PC-9 (cell line): ENCODE results near the gene SHC2. TPM values are rescaled to one million over a fixed set of nuclear protein-coding genes. Genes with fewer than 3 reads are reported as not detected.
"Not testable (repeated sequence)": the region's sequence is repeated elsewhere in the genome, so short reads cannot be mapped to it uniquely, and the experiment has no call there.

ENCODE experiments used
- BruUV-seq: library from RNA; stranded (reverse); fragments of 400-500 nt; replicated peaks from 2 replicates; lab custom pipeline; 2021; lab: Mats Ljungman, UMichigan
- CTCF ChIA-PET: fragments of 300-600 bp; sonication (Branson Sonifier 250); formaldehyde crosslinking; loops from one replicate; lab custom pipeline; 2022; ENCODE audit warnings: antibody characterized with exemption; lab: Charles Lee
- POLR2A ChIA-PET: fragments of 300-600 bp; sonication (Branson Sonifier 250); formaldehyde crosslinking; loops from one replicate; lab custom pipeline; 2022; ENCODE audit warnings: antibody characterized with exemption; ENCODE audit not compliant: unreplicated experiment; lab: Charles Lee
- DNase-seq, 2 experiments: peaks; one replicate each; pipeline versions ENCODE4 v3.0.0 to v3.0.0-alpha.2; 2015 to 2022; ENCODE audit warnings: mixed read lengths in 1 of 2
- H2AFZ ChIP-seq: fragments of 200-600 bp; sonication (generic); 2 replicates; pipeline ENCODE4 v1.8.1; 2017; ENCODE audit warnings: antibody characterized with exemption
- H3F3A ChIP-seq: fragments of 200-600 bp; sonication (generic); 2 replicates; pipeline ENCODE4 v1.8.1; 2017; ENCODE audit warnings: antibody characterized with exemption, mild to moderate bottlenecking, low read depth; ENCODE audit not compliant: insufficient read depth
- H3K27ac ChIP-seq: fragments of 200-600 bp; sonication (generic); 2 replicates; pipeline ENCODE4 v1.6.1; 2016; ENCODE audit warnings: mixed run types
- H3K27me3 ChIP-seq: fragments of 200-600 bp; sonication (generic); 2 replicates; pipeline ENCODE4 v1.6.1; 2016; ENCODE audit warnings: low read depth, mixed run types; ENCODE audit not compliant: insufficient read depth
- H3K36me3 ChIP-seq: fragments of 200-600 bp; sonication (generic); 2 replicates; pipeline ENCODE4 v1.6.1; 2016; ENCODE audit warnings: low read depth, mixed run types
- H3K4me1 ChIP-seq: fragments of 200-600 bp; sonication (generic); replicated peaks from 2 replicates; pipeline ENCODE4 v1.6.1; 2016; ENCODE audit warnings: mixed run types; ENCODE audit not compliant: insufficient read depth
- H3K4me2 ChIP-seq: fragments of 200-600 bp; sonication (generic); 2 replicates; pipeline ENCODE4 v1.6.1; 2017; ENCODE audit warnings: mixed run types
- H3K4me3 ChIP-seq: fragments of 200-600 bp; sonication (generic); 2 replicates; pipeline ENCODE4 v1.6.1; 2016; ENCODE audit warnings: mixed run types
- H3K79me2 ChIP-seq: fragments of 200-600 bp; sonication (generic); 2 replicates; pipeline ENCODE4 v1.6.1; 2017; ENCODE audit warnings: low read depth, mixed run types
- H3K9me2 ChIP-seq: fragments of 200-600 bp; sonication (generic); 2 replicates; pipeline ENCODE4 v1.8.1; 2017; ENCODE audit warnings: mild to moderate bottlenecking; ENCODE audit not compliant: insufficient read depth
- H3K9me3 ChIP-seq: fragments of 200-600 bp; sonication (generic); 2 replicates; pipeline ENCODE4 v1.8.1; 2016; ENCODE audit warnings: low read depth; ENCODE audit not compliant: insufficient read depth
- H4K20me1 ChIP-seq: fragments of 200-600 bp; sonication (generic); 2 replicates; pipeline ENCODE4 v1.8.1; 2017; ENCODE audit not compliant: insufficient read depth
- CTCF ChIP-seq: fragments of 200-600 bp; sonication (generic); conservative IDR thresholded peaks from 2 replicates; pipeline ENCODE4 v1.6.1; 2017; ENCODE audit warnings: mixed run types, antibody characterized with exemption, mild to moderate bottlenecking, moderate library complexity
- EZH2 ChIP-seq: fragments of 200-600 bp; sonication (generic); IDR thresholded peaks from 2 replicates; pipeline ENCODE4 v1.8.0; 2017; ENCODE audit warnings: antibody characterized with exemption, low read depth
- intact Hi-C: fragments of 100-400 bp; cut with micrococcal nuclease; formaldehyde crosslinking; loops from one replicate; pipeline ENCODE4 v1.10.0; 2022; ENCODE audit not compliant: unreplicated experiment
- total RNA-seq: library from RNA; stranded (reverse); gene quantifications from 2 replicates; pipeline ENCODE4 v1.2.3, GENCODE V29; 2021

The SHC2 gene
- total RNA-seq, 1 experiment from 2014 or later: 0.70 TPM

GRCh38 chr19:411723-412355 lies 49.0 kb downstream of the SHC2 start:
- Histone ChIP-seq H3K4me2 (no peak overlapping the region), H3K9me2 (no peaks in the 10 kb centered on the region), H3K27me3 (peaks cover 72% of the 10 kb centered on the region), H3K9me3 (no peaks in the 10 kb centered on the region), H3K4me1 (no peaks in the 10 kb centered on the region), H4K20me1 (no peaks in the 10 kb centered on the region; the same call in 1 of the 2 replicates), H3F3A (peaks cover 4% of the 10 kb centered on the region; the same call in 1 of the 2 replicates), H3K36me3 (no peaks in the 10 kb centered on the region), H2AFZ (no peak overlapping the region), H3K79me2 (no peaks in the 10 kb centered on the region), H3K4me3 (no peak overlapping the region), H3K27ac (no peak overlapping the region)
- intact Hi-C loops: no loop called here
- POLR2A ChIA-PET: interaction anchor here (0.6 kb wide), 1 partner anchor 385 kb away, joined by 3 read pairs; no protein-coding TSS in a partner anchor
- TF ChIP-seq EZH2 (no peak), CTCF (no peak)
- DNase-seq: no peak
- CTCF ChIA-PET: no interaction called here
- no TSS peak for BruUV-seq

GRCh38 chr19:411121-411722 lies 49.6 kb downstream of the SHC2 start:
- H3K9me2 ChIP-seq, BruUV-seq, H3K27ac ChIP-seq, H3K36me3 ChIP-seq, H3K9me3 ChIP-seq, H2AFZ ChIP-seq, POLR2A ChIA-PET, H3K4me3 ChIP-seq, H3K4me1 ChIP-seq, H3K4me2 ChIP-seq, intact Hi-C loops, DNase-seq, H3F3A ChIP-seq, CTCF ChIA-PET, H4K20me1 ChIP-seq, H3K79me2 ChIP-seq: not testable (repeated sequence)
- H3K27me3 ChIP-seq: peaks cover 66% of the 10 kb centered on the region

GRCh38 chr19:410243-410781 lies 50.5 kb downstream of the SHC2 start:
- H3K27me3 ChIP-seq: peaks cover 57% of the 10 kb centered on the region
- H3K36me3 ChIP-seq: no peaks in the 10 kb centered on the region
- peaks cover 4% of the 10 kb centered on the region for H3F3A ChIP-seq
- intact Hi-C loops: no loop called here
- POLR2A ChIA-PET: interaction anchor here (0.6 kb wide), 1 partner anchor 117 kb away, joined by 5 read pairs; no protein-coding TSS in a partner anchor
- H3K27ac ChIP-seq: no peak overlapping the region
- no peaks in the 10 kb centered on the region for H3K79me2 ChIP-seq
- no peak overlapping the region for H3K4me2 ChIP-seq
- no peak for DNase-seq
- CTCF ChIA-PET: no interaction called here
- no peaks in the 10 kb centered on the region for H3K4me1 ChIP-seq
- no peaks in the 10 kb centered on the region; the same call in 1 of the 2 replicates for H4K20me1 ChIP-seq
- no peak for TF ChIP-seq EZH2
- no peak for TF ChIP-seq CTCF
- no peak overlapping the region for H2AFZ ChIP-seq
- no TSS peak for BruUV-seq
- no peaks in the 10 kb centered on the region for H3K9me2 ChIP-seq
- no peaks in the 10 kb centered on the region for H3K9me3 ChIP-seq
- H3K4me3 ChIP-seq: no peak overlapping the region
